C4-2B (cell line): Measurements from ENCODE around the gene RPP25L.

ENCODE experiments used
- CTCF ChIP-seq: fragments of 450-650 bp; conservative IDR thresholded peaks from 2 replicates; pipeline ENCODE4 v1.5.1; 2017; ENCODE audit warnings: mild to moderate bottlenecking
- ZFX ChIP-seq: fragments of 450-650 bp; IDR thresholded peaks from 2 replicates; pipeline ENCODE4 v1.6.1; 2017

DNA sequence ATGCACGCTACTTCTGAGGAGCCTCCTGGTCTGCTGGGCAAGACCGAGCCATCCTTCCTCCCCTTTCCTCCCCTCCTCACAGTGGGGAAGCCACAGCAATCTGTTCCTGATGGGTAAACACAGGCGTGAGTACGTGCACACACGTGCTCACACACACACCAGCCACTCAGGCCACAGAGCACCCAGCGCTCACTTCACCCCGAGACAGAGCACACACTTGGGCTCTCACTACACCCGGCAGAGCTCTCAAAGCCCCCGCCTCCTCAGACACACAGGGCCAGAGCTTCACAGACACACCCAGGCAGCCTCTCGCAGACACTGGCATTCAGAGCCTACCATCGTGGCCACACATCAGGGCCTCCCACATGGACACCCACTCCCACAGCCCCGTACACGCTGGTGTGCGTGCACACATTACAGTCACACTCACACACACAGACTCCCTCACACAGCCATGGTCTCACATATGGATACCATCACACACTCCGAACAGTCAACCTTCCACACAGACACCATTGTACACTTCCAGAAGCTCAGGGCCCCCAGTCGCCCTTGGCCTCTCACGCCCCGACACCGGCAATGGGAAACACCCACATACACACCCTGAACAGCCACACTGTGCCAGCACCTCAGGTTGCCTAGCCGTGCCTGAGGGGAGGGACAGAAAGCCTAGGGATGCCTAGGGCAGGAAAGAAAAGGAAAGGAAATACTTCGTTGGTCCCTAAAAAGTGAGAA is 35.9 kb downstream of the RPP25L start:
- TF ChIP-seq CTCF: no peak
- no peak for TF ChIP-seq ZFX
